RWPE1 (cell line): ENCODE results near the gene GPR37L1.

Experiments
- CTCF ChIA-PET: fragments of 350-600 bp; sonication (Branson Sonifier 250); formaldehyde crosslinking; extraction: SDS; loops from one replicate; lab custom pipeline; 2021; lab: Yijun Ruan, JAX
- POLR2A ChIA-PET: fragments of 400-600 bp; formaldehyde crosslinking; extraction: SDS; loops from one replicate; lab custom pipeline; 2020; ENCODE audit warnings: antibody characterized with exemption; ENCODE audit not compliant: low non-redundant PET; lab: Yijun Ruan, JAX
- DNase-seq: peaks from one replicate; pipeline ENCODE4 v3.0.0; 2012; ENCODE audit warnings: low spot score
- H3K27ac ChIP-seq: fragments of 450-650 bp; 2 replicates; pipeline ENCODE4 v1.5.1; 2017
- TF ChIP-seq, protein P1 (sequence below): fragments of 450-650 bp; conservative IDR thresholded peaks from 2 replicates; pipeline ENCODE4 v1.5.1; 2017; ENCODE audit warnings: low read depth, mild to moderate bottlenecking

GPR37L1 gene

DNA sequence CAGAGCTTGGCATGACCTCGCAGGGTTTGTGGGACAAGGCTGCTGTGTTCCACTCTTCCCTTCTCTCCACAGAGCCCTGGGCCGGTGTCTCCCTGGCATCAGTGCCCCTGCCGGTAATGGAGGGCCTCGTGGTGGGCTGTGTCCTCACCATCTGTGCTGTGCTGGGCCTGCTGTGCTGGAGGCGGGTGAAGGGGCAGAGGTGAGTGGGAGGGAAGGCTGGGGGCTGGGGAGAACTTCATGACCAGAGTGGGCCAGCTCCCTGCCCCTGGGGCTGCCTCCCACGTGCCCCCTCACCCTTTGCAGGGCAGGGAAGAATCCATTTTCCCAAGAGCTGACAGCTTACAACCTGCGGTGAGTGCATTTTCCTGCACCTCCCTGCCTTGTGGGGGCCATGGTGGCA, 58.9 kb downstream of the GPR37L1 start:
- POLR2A ChIA-PET = no interaction called here
- DNase-seq = no peak
- no peak overlapping the region for H3K27ac ChIP-seq
- CTCF ChIA-PET = no interaction called here
- TF ChIP-seq, protein P1, sequence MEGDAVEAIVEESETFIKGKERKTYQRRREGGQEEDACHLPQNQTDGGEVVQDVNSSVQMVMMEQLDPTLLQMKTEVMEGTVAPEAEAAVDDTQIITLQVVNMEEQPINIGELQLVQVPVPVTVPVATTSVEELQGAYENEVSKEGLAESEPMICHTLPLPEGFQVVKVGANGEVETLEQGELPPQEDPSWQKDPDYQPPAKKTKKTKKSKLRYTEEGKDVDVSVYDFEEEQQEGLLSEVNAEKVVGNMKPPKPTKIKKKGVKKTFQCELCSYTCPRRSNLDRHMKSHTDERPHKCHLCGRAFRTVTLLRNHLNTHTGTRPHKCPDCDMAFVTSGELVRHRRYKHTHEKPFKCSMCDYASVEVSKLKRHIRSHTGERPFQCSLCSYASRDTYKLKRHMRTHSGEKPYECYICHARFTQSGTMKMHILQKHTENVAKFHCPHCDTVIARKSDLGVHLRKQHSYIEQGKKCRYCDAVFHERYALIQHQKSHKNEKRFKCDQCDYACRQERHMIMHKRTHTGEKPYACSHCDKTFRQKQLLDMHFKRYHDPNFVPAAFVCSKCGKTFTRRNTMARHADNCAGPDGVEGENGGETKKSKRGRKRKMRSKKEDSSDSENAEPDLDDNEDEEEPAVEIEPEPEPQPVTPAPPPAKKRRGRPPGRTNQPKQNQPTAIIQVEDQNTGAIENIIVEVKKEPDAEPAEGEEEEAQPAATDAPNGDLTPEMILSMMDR = no peak

DNA sequence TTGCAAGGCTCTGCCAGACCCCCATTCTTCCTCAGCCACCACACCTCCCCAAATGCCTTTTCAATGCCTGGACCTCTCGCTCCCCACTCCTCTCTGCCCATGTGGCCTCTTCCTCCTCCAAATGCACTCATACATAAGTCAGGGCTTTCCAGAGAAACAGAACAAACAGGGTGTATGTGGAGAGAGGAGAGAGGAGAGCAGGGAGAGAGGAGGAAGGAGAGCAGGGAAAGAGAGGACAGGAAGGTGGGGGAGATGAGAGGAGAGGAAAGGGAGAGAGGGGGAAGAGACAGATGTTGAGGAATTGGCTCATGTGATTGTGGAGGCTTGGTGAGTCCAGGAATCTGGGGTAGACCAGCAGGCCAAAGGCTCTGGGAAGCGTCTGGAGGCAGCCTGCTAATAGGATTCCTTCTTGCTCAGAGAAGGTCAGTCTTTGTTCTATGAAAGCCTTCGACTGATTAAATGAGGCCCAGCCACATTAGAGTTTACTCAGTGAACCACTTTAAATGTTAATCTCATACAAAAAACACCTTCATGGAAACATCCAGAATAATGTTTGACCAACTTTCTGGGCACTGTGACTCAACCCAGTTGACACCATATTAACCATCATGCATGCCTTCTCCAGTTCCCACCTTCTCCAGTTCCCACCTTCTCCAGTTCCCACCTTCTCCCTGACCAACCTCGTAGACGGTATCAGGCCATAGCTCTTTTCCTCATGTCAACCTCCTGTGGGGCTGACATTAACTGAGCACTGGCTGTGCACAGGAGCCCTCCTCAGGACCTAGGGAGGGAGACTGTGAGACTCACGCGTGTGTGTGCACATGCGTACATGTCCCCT, 59.5 kb downstream of the GPR37L1 start:
- TF ChIP-seq, protein P1 = no peak
- no peak for DNase-seq
- H3K27ac ChIP-seq = no peak overlapping the region
- ChIA-PET POLR2A (no interaction called here), CTCF (interaction anchor here (0.8 kb wide), 1 partner anchor 84 kb away, joined by 3 read pairs; no protein-coding TSS in a partner anchor)
